HG02678 (cell line): ENCODE measurements around the gene SKI.
"Not testable (repeated sequence)": the region's sequence is repeated elsewhere in the genome, so short reads cannot be mapped to it uniquely, and the experiment has no call there.

Experiments used
- ATAC-seq: cut with Tn5 transposase; IDR thresholded peaks from one replicate; pipeline ENCODE4 v1.9.1; 2021; ENCODE audit warnings: mild to moderate bottlenecking, moderate library complexity; ENCODE audit not compliant: unreplicated experiment

SKI gene

GRCh38 chr1:2259668-2260402 is 31.7 kb downstream of the SKI start:
- no peak for ATAC-seq

GRCh38 chr1:2260470-2260869 is 32.4 kb downstream of the SKI start:
- ATAC-seq, result not testable (repeated sequence)

GRCh38 chr1:2260917-2261316 is 32.8 kb downstream of the SKI start:
- no peak for ATAC-seq

GRCh38 chr1:2261476-2262395 is 33.6 kb downstream of the SKI start:
- ATAC-seq, result not testable (repeated sequence)

- no peak for ATAC-seq
Measured at GRCh38 chr1:2266301-2266975, 38.3 kb downstream of the SKI start.

- no peak for ATAC-seq
Measured at GRCh38 chr1:2267051-2267830, 39.1 kb downstream of the SKI start.

- ATAC-seq, result no peak
Measured at GRCh38 chr1:2267862-2268261, 39.7 kb downstream of the SKI start.

- ATAC-seq, result no peak
Measured at GRCh38 chr1:2268285-2269056, 40.4 kb downstream of the SKI start.

GRCh38 chr1:2269193-2269921 is 41.2 kb downstream of the SKI start:
- ATAC-seq, result no peak

- ATAC-seq, result no peak
Measured at GRCh38 chr1:2269922-2270259, 41.8 kb downstream of the SKI start.

GRCh38 chr1:2270260-2271100 is 42.4 kb downstream of the SKI start:
- ATAC-seq, result no peak

- ATAC-seq, result no peak
Measured at GRCh38 chr1:2271211-2271721, 43.1 kb downstream of the SKI start.

- ATAC-seq, result no peak
Measured at GRCh38 chr1:2271841-2272655, 43.9 kb downstream of the SKI start.

- no peak for ATAC-seq
Measured at GRCh38 chr1:2272686-2273400, 44.7 kb downstream of the SKI start.

GRCh38 chr1:2273401-2274090 is 45.4 kb downstream of the SKI start:
- no peak for ATAC-seq

GRCh38 chr1:2274231-2274928 is 46.3 kb downstream of the SKI start:
- no peak for ATAC-seq
